Activated T-cell treated with anti-CD3 and anti-CD28 coated beads, Interleukin-2, amount 50 U/mL, for 48 hours (primary cell): Measurements from ENCODE around the gene PAPPA.

Experiments used
- DNase-seq, 2 experiments: peaks; one replicate each; pipeline ENCODE4 v3.0.0-alpha.2; 2020

Gene PAPPA

GRCh38 chr9:116187570-116188170 lies 34.1 kb downstream of the PAPPA start:
- DNase-seq = no peak

- no peak for DNase-seq
These were observed 36.1 kb downstream of the PAPPA start for GRCh38 chr9:116189683-116190082.

- no peak for DNase-seq
These were observed 37.2 kb downstream of the PAPPA start for GRCh38 chr9:116190637-116191396.

- DNase-seq = no peak
These were observed 38.2 kb downstream of the PAPPA start for GRCh38 chr9:116191576-116192415.

GRCh38 chr9:116193636-116194035 lies 40.0 kb downstream of the PAPPA start:
- DNase-seq = no peak

- DNase-seq = no peak
These were observed 43.2 kb downstream of the PAPPA start for GRCh38 chr9:116196806-116197205.

- no peak for DNase-seq
These were observed 44.8 kb downstream of the PAPPA start for GRCh38 chr9:116198344-116198743.

- DNase-seq = no peak
These were observed 48.8 kb downstream of the PAPPA start for GRCh38 chr9:116202219-116202912.

GRCh38 chr9:116204252-116204882 lies 50.8 kb downstream of the PAPPA start:
- DNase-seq = no peak

- DNase-seq = no peak
These were observed 54.0 kb downstream of the PAPPA start for GRCh38 chr9:116207371-116208111.

GRCh38 chr9:116208417-116209232 lies 55.0 kb downstream of the PAPPA start:
- no peak for DNase-seq

- DNase-seq = no peak
These were observed 56.0 kb downstream of the PAPPA start for GRCh38 chr9:116209414-116210116.

- DNase-seq = no peak
These were observed 59.5 kb downstream of the PAPPA start for GRCh38 chr9:116212986-116213692.

GRCh38 chr9:116213693-116214047 lies 60.1 kb downstream of the PAPPA start:
- no peak for DNase-seq

GRCh38 chr9:116218399-116218798 lies 64.8 kb downstream of the PAPPA start:
- DNase-seq = no peak

GRCh38 chr9:116219686-116220085 lies 66.1 kb downstream of the PAPPA start:
- DNase-seq = no peak

- no peak for DNase-seq
These were observed 70.3 kb downstream of the PAPPA start for GRCh38 chr9:116223926-116224325.

- DNase-seq = no peak
These were observed 76.6 kb downstream of the PAPPA start for GRCh38 chr9:116230051-116230632.

- no peak for DNase-seq
These were observed 79.0 kb downstream of the PAPPA start for GRCh38 chr9:116232424-116233159.
